Esophagus muscularis mucosa (tissue), 3 donors: ENCODE measurements around the gene TNFAIP6.

ENCODE experiments used
- CTCF ChIP-seq, 3 experiments: fragments of 200-600 bp in 2 of 3; fragments of 450-650 bp in 1 of 3; sonication (generic) in 2 of 3; IDR thresholded peaks; one replicate each; pipeline ENCODE4 v1.5.1; 2017 to 2019; ENCODE audit warnings: antibody characterized with exemption in 3 of 3, mild to moderate bottlenecking in 2 of 3, moderate library complexity in 1 of 3
- POLR2A ChIP-seq: fragments of 450-650 bp; IDR thresholded peaks from one replicate; pipeline ENCODE4 v1.6.1; 2017; ENCODE audit warnings: antibody characterized with exemption, moderate library complexity, mild to moderate bottlenecking, low read depth
- POLR2AphosphoS5 ChIP-seq, 2 donors: sonication (generic); formaldehyde crosslinking; IDR thresholded peaks; one replicate each; pipeline ENCODE4 v1.6.1; 2017; ENCODE audit warnings: antibody characterized with exemption in 2 of 2

GRCh38 chr2:151363709-151364108, 6.3 kb downstream of the TNFAIP6 start:
- peak; percentile 12 to 23 for TF ChIP-seq POLR2AphosphoS5 (IDR thresholded peaks at IDR 0.05)
- TF ChIP-seq CTCF (IDR thresholded peaks at IDR 0.05): no peak
- TF ChIP-seq POLR2A: no peak
